WTC11 (cell line): ENCODE data around the gene OGFOD3. TPM values are rescaled to one million over a fixed set of nuclear protein-coding genes. Genes with fewer than 3 reads are reported as not detected.
A peak's percentile ranks its signal among the peaks of the same experiment; 100 is the strongest.

Source experiments
- ATAC-seq: fragments of 200-7000 bp; cut with Tn5 transposase; 2 replicates; pipeline ENCODE4 v1.10.0; 2021; ENCODE audit warnings: mild to moderate bottlenecking, moderate library complexity
- CTCF ChIA-PET: fragments of 300-600 bp; sonication (Branson Sonifier 250); formaldehyde crosslinking; loops from one replicate; lab custom pipeline; 2021; ENCODE audit warnings: antibody characterized with exemption; lab: Charles Lee
- POLR2A ChIA-PET: fragments of 350-600 bp; sonication (Branson Sonifier 250); formaldehyde crosslinking; loops from one replicate; lab custom pipeline; 2021; ENCODE audit warnings: antibody characterized with exemption; lab: Charles Lee
- DNase-seq: peaks from one replicate; pipeline ENCODE4 v3.0.0; 2021; ENCODE audit warnings: low spot score
- H3K27ac Mint-ChIP-seq: 2 replicates; pipeline ENCODE4 v1.8.0; 2021; ENCODE audit warnings: mixed read lengths
- H3K27me3 Mint-ChIP-seq: 2 replicates; pipeline ENCODE4 v1.8.0; 2021; ENCODE audit warnings: low read depth, mild to moderate bottlenecking, moderate library complexity, mixed read lengths
- H3K36me3 Mint-ChIP-seq: 2 replicates; pipeline ENCODE4 v1.8.0; 2021; ENCODE audit warnings: mixed read lengths
- H3K4me1 Mint-ChIP-seq: 2 replicates; pipeline ENCODE4 v1.8.0; 2022; ENCODE audit warnings: mixed read lengths
- H3K4me3 Mint-ChIP-seq: 2 replicates; pipeline ENCODE4 v1.8.0; 2021; ENCODE audit warnings: mild to moderate bottlenecking, moderate library complexity, mixed read lengths
- H3K9me3 Mint-ChIP-seq: 2 replicates; pipeline ENCODE4 v1.8.0; 2021; ENCODE audit warnings: mixed read lengths
- ATF1 ChIP-seq: sonication (generic); formaldehyde crosslinking; IDR thresholded peaks from 2 replicates; pipeline ENCODE4 v1.8.1; 2023; ENCODE audit warnings: mild to moderate bottlenecking, moderate library complexity, missing genetic modification reagents
- ATF2 ChIP-seq: sonication (generic); formaldehyde crosslinking; IDR thresholded peaks from 2 replicates; pipeline ENCODE4 v1.8.1; 2022; ENCODE audit warnings: low read depth, missing genetic modification reagents, borderline replicate concordance
- CREM ChIP-seq: sonication (generic); formaldehyde crosslinking; IDR thresholded peaks from 2 replicates; pipeline ENCODE4 v1.8.1; 2022; ENCODE audit warnings: mild to moderate bottlenecking, missing genetic modification reagents, moderate library complexity
- GRHL2 ChIP-seq: fragments of 250-450 bp; sonication (Bioruptor Pico); IDR thresholded peaks from 2 replicates; pipeline ENCODE4 v1.8.0; 2022; ENCODE audit warnings: mild to moderate bottlenecking, moderate library complexity; ENCODE audit not compliant: insufficient replicate concordance, severe bottlenecking
- HMGA2 ChIP-seq: fragments of 250-450 bp; sonication (Bioruptor Pico); IDR thresholded peaks from 2 replicates; pipeline ENCODE4 v1.4.0; 2021; ENCODE audit warnings: mild to moderate bottlenecking, moderate library complexity
- JAZF1 ChIP-seq: fragments of 250-450 bp; sonication (Bioruptor Pico); IDR thresholded peaks from 2 replicates; pipeline ENCODE4 v1.9.0; 2021; ENCODE audit warnings: moderate library complexity, mild to moderate bottlenecking, inconsistent platforms
- MYBL2 ChIP-seq: sonication (generic); formaldehyde crosslinking; IDR thresholded peaks from 2 replicates; pipeline ENCODE4 v1.8.1; 2023; ENCODE audit warnings: mild to moderate bottlenecking, moderate library complexity, missing genetic modification reagents
- NR2C2 ChIP-seq: sonication (generic); formaldehyde crosslinking; IDR thresholded peaks from 2 replicates; pipeline ENCODE4 v1.8.0; 2022; ENCODE audit warnings: mild to moderate bottlenecking, missing genetic modification reagents
- NR3C1 ChIP-seq: sonication (generic); formaldehyde crosslinking; conservative IDR thresholded peaks from 2 replicates; pipeline ENCODE4 v1.8.1; 2023; ENCODE audit warnings: low read depth, mild to moderate bottlenecking, missing genetic modification reagents
- SMAD4 ChIP-seq: sonication (generic); formaldehyde crosslinking; IDR thresholded peaks from 2 replicates; pipeline ENCODE4 v1.8.0; 2022; ENCODE audit warnings: mild to moderate bottlenecking, missing genetic modification reagents
- SP1 ChIP-seq: sonication (generic); formaldehyde crosslinking; conservative IDR thresholded peaks from 2 replicates; pipeline ENCODE4 v1.8.1; 2022; ENCODE audit warnings: missing genetic modification reagents
- TCF7 ChIP-seq: sonication (generic); formaldehyde crosslinking; IDR thresholded peaks from 2 replicates; pipeline ENCODE4 v1.8.0; 2022; ENCODE audit warnings: mild to moderate bottlenecking, low read depth, missing genetic modification reagents, moderate library complexity
- ZBTB21 ChIP-seq: sonication (generic); formaldehyde crosslinking; IDR thresholded peaks from 2 replicates; pipeline ENCODE4 v1.8.1; 2023; ENCODE audit warnings: mild to moderate bottlenecking, missing genetic modification reagents, borderline replicate concordance
- ZNF121 ChIP-seq: sonication (generic); formaldehyde crosslinking; IDR thresholded peaks from 2 replicates; pipeline ENCODE4 v1.8.0; 2023; ENCODE audit warnings: missing genetic modification reagents
- ZNF423 ChIP-seq: fragments of 250-450 bp; sonication (Bioruptor Pico); IDR thresholded peaks from 2 replicates; pipeline ENCODE4 v2.1.2; 2022; ENCODE audit warnings: mild to moderate bottlenecking, moderate library complexity
- total RNA-seq: library from RNA; stranded (reverse); gene quantifications from 3 replicates; pipeline ENCODE4 v1.2.3, GENCODE V29; 2021
- TF ChIP-seq, protein P1 (sequence below): sonication (generic); formaldehyde crosslinking; IDR thresholded peaks from 2 replicates; pipeline ENCODE4 v1.8.1; 2022; ENCODE audit warnings: mild to moderate bottlenecking, missing genetic modification reagents, moderate library complexity, borderline replicate concordance
- TF ChIP-seq, protein P2 (sequence below): sonication (generic); formaldehyde crosslinking; IDR thresholded peaks from 2 replicates; pipeline ENCODE4 v1.8.1; 2023; ENCODE audit warnings: mild to moderate bottlenecking, missing genetic modification reagents, moderate library complexity

Gene OGFOD3
- total RNA-seq, 1 experiment from 2014 or later = 20.4 TPM

GRCh38 chr17:82444284-82444893, 26.0 kb upstream of the OGFOD3 start (continued):
- 0 out of 2 replicates have a peak, but pooled peaks have one; percentile 16 for TF ChIP-seq TCF7
- no peak for TF ChIP-seq ZNF423 (CRISPR knock-in tag)
- TF ChIP-seq, protein P1, sequence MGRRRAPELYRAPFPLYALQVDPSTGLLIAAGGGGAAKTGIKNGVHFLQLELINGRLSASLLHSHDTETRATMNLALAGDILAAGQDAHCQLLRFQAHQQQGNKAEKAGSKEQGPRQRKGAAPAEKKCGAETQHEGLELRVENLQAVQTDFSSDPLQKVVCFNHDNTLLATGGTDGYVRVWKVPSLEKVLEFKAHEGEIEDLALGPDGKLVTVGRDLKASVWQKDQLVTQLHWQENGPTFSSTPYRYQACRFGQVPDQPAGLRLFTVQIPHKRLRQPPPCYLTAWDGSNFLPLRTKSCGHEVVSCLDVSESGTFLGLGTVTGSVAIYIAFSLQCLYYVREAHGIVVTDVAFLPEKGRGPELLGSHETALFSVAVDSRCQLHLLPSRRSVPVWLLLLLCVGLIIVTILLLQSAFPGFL (CRISPR knock-in tag) = no peak

DNA sequence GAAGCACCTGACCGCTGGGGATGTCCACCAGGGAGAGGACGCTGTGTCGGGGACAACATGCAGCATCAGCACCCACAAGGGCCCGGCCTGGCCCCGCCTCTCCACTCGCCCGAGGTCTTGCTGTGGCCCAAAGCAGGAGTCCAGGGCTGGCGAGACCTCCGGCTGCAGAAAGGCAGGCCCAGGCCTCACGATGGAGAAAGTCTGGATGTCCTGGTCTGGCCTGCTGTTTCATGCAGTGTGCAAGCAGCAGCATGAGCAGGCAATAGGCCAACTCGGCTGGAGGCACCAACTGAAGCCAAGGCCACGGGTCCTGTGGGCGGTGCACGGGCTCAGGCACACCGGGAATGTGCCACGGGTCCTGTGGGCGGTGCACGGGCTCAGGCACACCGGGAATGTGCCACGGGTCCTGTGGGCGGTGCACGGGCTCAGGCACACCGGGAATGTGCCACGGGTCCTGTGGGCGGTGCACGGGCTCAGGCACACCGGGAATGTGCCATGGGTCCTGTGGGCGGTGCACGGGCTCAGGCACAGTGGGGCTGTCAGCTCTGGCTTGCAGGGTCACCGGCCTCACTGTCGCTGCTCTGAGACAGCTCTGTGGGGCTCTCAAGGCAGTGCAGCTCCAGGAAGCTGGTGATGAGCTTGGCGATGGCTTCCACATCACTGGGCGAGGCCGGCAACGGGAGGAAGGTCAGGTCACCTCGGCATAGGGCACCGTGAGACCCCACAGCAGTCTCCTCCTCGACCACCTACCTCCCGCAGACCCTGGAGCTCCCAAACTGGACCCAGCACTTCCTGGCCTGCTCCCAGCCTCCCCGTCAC, 25.3 kb upstream of the OGFOD3 start:
- peaks cover 13% of the 10 kb centered on the region for H3K4me1 Mint-ChIP-seq
- no peak for ATAC-seq
- H3K9me3 Mint-ChIP-seq = no peaks in the 10 kb centered on the region
- no peak overlapping the region for H3K4me3 Mint-ChIP-seq
- no peak for TF ChIP-seq NR2C2 (CRISPR knock-in tag)
- no peak for TF ChIP-seq JAZF1
- no peak for TF ChIP-seq SMAD4 (CRISPR knock-in tag)
- no peak for TF ChIP-seq ATF1 (CRISPR knock-in tag)
- no peak for TF ChIP-seq NR3C1 (CRISPR knock-in tag)
- TF ChIP-seq HMGA2 (CRISPR knock-in tag) = no peak
- TF ChIP-seq CREM (CRISPR knock-in tag) = no peak
- no peak for TF ChIP-seq ZBTB21 (CRISPR knock-in tag)
- TF ChIP-seq GRHL2 (CRISPR knock-in tag) = no peak
- TF ChIP-seq, protein P2, sequence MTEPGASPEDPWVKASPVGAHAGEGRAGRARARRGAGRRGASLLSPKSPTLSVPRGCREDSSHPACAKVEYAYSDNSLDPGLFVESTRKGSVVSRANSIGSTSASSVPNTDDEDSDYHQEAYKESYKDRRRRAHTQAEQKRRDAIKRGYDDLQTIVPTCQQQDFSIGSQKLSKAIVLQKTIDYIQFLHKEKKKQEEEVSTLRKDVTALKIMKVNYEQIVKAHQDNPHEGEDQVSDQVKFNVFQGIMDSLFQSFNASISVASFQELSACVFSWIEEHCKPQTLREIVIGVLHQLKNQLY = no peak
- TF ChIP-seq, protein P1 (CRISPR knock-in tag) = no peak
- no peak for TF ChIP-seq SP1 (CRISPR knock-in tag)
- TF ChIP-seq ATF2 (CRISPR knock-in tag) = no peak
- TF ChIP-seq MYBL2 (CRISPR knock-in tag) = no peak
- CTCF ChIA-PET = no interaction called here
- no peaks in the 10 kb centered on the region for H3K27me3 Mint-ChIP-seq
- POLR2A ChIA-PET = no interaction called here
- DNase-seq = no peak
- H3K36me3 Mint-ChIP-seq = peaks cover 7% of the 10 kb centered on the region
- H3K27ac Mint-ChIP-seq = no peak overlapping the region

DNA sequence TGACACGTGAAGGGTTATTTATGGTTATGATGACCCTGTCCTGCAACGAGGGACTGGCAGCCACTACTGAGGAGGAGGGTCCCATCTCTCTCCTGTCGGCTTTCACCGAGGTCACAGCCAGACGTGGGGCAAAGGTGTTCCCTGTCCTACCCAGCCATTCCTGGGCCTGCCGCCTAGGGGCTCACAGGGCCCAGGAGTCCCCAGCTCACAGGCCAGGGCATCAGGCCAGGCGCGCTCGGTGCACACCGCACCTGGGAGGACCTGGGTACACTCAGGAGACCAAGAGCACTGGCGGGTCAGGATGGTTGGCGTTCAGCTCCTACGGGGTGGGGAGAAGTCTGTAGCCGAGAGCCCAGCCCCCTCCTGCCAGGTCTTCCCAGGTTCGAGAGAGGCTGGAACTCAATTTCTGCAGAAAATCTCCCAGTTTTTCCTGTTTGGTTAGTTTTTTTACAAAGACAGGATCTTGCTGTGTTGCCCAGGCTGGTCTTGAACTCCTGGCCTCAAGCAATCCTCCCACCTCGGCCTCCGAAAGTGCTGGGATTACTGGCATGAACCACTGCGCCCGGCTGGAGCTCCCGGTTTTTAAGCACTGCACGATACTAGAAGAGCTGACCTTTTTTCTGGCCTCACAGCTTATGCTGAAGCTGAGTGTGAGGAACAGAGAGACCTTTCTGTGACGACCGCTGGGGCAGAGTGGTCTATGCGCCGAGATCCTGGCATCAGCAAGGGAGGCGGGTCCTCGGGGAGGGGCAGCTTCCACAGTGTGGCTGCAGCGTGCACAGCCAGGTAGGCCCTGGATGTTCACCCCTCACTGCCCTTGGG, 24.5 kb upstream of the OGFOD3 start:
- Mint-ChIP-seq H3K4me1 (peaks cover 13% of the 10 kb centered on the region), H3K36me3 (peaks cover 7% of the 10 kb centered on the region), H3K9me3 (no peaks in the 10 kb centered on the region), H3K27ac (no peak overlapping the region), H3K27me3 (no peaks in the 10 kb centered on the region), H3K4me3 (no peak overlapping the region)
- ATAC-seq = no peak
- no peak for DNase-seq
- ChIA-PET POLR2A (no interaction called here), CTCF (interaction anchor here (1.3 kb wide), 1 partner anchor 18 kb away, joined by 5 read pairs; no protein-coding TSS in a partner anchor)
- TF ChIP-seq TCF7 (no peak), ZNF121 (peak; percentile 6; the same call in 1 of the 2 replicates)
